GM18507 (cell line): ENCODE data around the gene ZFP64.
"Not testable (repeated sequence)": the region's sequence is repeated elsewhere in the genome, so short reads cannot be mapped to it uniquely, and the experiment has no call there.

Experiments used
- DNase-seq: peaks from one replicate; pipeline ENCODE4 v3.0.0; 2011; ENCODE audit warnings: low read depth; ENCODE audit not compliant: insufficient read length; ENCODE audit errors: extremely low spot score
- FAIRE-seq: peaks from 2 replicates; lab custom pipeline; 2011; peaks lifted over from hg19 to GRCh38; lab: Jason Lieb, UNC

The ZFP64 gene

DNA sequence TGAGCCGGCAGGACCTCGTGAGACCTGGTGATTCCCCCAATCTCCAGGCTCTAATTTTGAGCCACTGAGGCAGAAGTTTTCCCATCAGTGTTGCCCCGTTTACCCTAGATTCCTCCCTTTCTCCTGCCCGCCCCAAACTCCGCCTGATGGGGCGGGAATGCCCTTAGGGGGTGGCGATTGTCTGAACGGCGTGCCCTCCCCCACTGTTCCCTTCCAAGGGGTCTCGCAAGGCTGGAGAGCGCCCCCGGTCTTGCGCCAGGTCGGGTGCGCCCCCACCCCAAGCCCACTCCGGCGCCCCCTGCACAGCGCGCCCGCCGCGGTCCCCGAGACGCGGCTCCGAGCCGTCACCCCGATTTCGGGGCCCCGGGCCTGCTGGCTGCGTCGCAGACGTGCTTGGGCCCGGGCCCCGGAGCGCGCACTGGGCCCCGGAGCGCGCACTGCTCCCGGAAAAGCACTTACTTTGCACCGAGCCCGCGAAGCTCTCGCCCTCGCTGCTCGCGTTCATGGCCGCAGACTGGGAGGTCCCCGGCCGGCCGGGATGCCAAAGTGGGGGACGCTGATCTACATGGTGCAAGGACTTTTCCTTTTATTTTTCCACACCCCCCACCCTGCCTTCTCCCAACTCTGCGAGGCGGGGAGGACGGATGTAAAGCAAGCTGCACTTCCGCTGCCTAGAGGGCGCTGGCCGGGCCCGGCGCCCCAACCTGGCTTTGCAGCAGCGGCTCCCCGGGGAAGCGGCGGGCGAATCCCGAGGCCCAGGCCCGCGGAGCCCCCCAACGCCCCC is at the start of gene ZFP64:
Gene ZFP64 (minus strand): TSS at position 648 of the 784 bp plus-strand sequence. CDS start 143 bp downstream, at position 505.
- peak; percentile 46 for FAIRE-seq
- peak; percentile 61 for DNase-seq

- FAIRE-seq (no peak), DNase-seq (no peak)
These were observed 49.2 kb upstream of the ZFP64 start for GRCh38 chr20:52240802-52241201.

GRCh38 chr20:52239102-52239501 is 47.5 kb upstream of the ZFP64 start:
- FAIRE-seq = no peak
- DNase-seq = no peak

DNA sequence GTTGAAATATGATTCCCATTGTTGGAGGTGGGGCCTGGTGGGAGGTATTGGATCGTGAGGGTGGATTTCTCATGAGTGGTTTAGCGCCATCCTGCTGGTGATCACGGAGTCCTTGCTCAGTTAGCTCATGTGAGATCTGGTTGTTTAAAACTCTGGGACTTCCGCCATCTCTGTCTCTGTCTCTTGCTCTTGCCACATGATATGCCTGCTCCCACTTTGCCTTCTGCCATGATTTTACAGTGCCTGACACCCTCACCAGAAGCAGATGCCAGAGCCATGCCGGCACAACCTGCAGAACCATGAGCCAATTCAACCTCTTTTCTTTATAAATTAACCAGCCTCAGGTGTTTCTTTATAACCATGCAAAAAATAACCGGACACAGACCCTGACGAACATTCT is 44.7 kb upstream of the ZFP64 start:
- DNase-seq (no peak), FAIRE-seq (no peak)

- FAIRE-seq (no peak), DNase-seq (no peak)
These were observed 43.5 kb upstream of the ZFP64 start for GRCh38 chr20:52235129-52235528.

DNA sequence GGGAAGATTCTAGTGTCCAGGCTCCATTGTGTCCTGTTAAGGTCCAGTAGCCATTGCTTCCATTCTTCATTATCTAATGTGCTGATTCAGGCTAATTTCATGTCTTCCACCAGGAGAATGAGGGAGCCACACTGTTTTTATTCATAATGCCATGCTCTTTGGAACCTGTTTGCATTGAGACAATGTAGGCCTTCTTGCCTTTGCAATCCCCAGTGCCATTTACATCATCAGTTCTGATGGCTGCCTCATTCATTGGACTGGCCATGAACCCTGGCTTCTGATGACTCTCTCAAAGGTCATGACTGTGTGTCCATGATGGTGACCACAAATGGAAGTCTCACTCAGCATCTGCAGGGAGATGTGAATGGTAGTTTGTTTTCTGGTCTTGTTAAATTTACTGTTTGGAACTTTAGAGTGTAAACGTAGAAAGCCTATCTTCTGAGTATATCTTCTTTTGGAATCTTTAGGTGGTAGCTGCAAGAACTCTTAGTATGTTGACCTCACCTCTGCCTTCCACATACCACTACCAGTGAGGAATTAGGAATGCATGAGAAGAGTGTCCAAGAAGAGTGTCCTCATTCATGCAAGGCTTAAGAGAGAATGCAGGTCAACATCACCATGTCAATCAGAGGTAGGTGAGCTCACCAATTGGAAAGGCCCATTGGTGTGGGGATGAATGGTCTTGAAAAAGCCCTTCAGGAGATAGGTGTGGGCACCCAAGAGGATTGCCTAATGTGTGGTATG is 42.9 kb upstream of the ZFP64 start:
- FAIRE-seq (no peak), DNase-seq (no peak)

DNA sequence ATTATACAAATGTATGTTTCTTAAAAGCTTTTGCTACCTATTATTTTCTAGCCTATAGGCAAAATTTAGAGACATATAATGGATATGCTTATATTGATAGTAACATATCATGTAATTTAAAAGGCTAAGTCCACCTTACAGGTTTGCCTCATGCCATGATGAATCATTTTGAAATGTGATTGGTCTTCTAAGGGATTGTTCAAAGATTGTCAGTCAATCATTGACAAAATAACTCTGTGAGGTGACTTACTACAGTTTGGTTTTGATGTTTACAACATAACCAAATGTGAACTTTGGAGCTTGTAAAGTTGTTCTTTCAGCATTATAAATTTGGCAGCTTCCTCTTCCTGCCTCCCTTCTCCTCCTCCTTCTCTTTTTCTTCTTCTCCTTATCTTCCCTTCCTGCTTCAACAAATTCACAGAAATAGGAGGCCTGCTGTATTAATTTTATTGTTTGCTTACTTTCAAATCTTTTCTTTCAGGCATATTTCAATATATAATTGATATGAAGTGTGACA is 39.7 kb upstream of the ZFP64 start:
- no peak for DNase-seq
- peak; percentile 59 for FAIRE-seq

DNA sequence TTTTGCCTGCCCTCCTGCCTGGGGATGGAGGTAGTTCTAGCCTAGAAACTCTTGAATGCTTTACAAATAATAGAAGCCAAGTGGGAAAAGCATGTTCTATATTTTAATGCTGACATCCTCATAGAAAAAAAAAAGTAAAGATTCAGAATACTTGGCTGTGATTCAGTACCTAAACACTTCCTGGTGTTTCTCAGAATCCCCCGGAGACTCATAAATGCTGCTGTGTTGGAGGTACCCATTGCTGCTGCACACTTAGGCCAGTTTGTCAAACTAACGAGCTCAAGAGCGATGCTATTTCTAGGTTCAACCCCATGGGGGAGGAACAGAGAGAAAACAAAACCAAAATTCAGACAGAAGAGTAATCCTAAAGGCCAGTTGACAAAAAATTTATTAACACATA is 38.8 kb upstream of the ZFP64 start:
- DNase-seq (no peak), FAIRE-seq (no peak)

- DNase-seq = not testable (repeated sequence)
These were observed 37.8 kb upstream of the ZFP64 start for GRCh38 chr20:52229346-52229745.

GRCh38 chr20:52226370-52226769 is 34.8 kb upstream of the ZFP64 start:
- DNase-seq (no peak), FAIRE-seq (no peak)

More at GRCh38 chr20:52229346-52229745, 37.8 kb upstream of the ZFP64 start:
- not testable (repeated sequence) for FAIRE-seq

GRCh38 chr20:52224920-52225319 is 33.3 kb upstream of the ZFP64 start:
- DNase-seq (no peak), FAIRE-seq (no peak)

DNA sequence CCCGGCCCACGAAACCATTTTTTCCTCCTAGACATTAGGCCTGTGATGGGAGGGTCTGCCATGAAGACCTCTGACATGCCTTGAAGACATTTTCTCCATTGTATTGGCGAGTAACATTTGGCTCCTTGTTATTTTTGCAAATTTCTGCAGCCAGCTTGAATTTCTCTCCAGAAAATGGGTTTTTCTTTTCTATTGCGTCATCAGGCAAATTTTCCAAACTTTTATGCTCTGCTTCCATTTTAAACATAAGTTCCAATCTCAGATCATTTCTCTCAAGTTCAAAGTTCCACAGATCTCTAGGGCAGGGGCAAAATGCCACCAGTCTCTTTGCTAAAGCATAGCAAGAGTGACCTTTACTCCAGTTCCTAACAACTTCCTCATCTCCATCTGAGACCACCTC is 29.8 kb upstream of the ZFP64 start:
- DNase-seq, FAIRE-seq: not testable (repeated sequence)

DNA sequence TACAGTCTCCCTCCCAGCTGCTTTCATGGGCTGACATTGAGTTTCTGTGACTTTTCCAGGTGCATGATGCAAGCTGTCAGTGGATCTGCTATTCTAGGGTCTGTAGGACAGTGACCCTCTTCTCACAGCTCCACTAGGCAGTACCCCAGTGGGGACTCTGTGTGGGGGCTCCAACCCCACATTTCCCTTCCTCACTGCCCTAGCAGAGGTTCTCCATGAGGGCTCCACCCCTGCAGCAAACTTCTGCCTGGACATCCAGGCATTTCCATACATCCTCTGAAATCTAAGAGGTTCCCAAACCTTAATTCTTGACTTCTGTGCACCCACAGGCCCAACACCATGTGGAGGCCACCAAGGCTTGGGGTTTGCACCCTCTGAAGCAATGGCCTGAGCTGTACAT is 29.3 kb upstream of the ZFP64 start:
- not testable (repeated sequence) for FAIRE-seq, DNase-seq

GRCh38 chr20:52219441-52219840 is 27.9 kb upstream of the ZFP64 start:
- no peak for FAIRE-seq
- no peak for DNase-seq

- FAIRE-seq (no peak), DNase-seq (no peak)
These were observed 26.3 kb upstream of the ZFP64 start for GRCh38 chr20:52217689-52218395.

- FAIRE-seq (no peak), DNase-seq (no peak)
These were observed 22.4 kb upstream of the ZFP64 start for GRCh38 chr20:52213995-52214394.

- FAIRE-seq (no peak), DNase-seq (no peak)
These were observed 21.4 kb upstream of the ZFP64 start for GRCh38 chr20:52212943-52213342.

- DNase-seq = no peak
- FAIRE-seq = no peak
These were observed 18.7 kb upstream of the ZFP64 start for GRCh38 chr20:52210037-52210990.

GRCh38 chr20:52209154-52209571 is 17.6 kb upstream of the ZFP64 start:
- DNase-seq = no peak
- no peak for FAIRE-seq
